WTC11 (cell line): ENCODE results near the gene CNTNAP5.

ENCODE experiments used
- CTCF ChIP-seq: fragments of 200-600 bp; IDR thresholded peaks from 2 replicates; pipeline ENCODE4 v1.8.0; 2022; ENCODE audit warnings: antibody characterized with exemption
- NFE2L1 ChIP-seq: sonication (generic); formaldehyde crosslinking; IDR thresholded peaks from 2 replicates; pipeline ENCODE4 v1.8.1; 2023; ENCODE audit warnings: missing genetic modification reagents
- SP1 ChIP-seq: sonication (generic); formaldehyde crosslinking; conservative IDR thresholded peaks from 2 replicates; pipeline ENCODE4 v1.8.1; 2022; ENCODE audit warnings: missing genetic modification reagents
- ZNF671 ChIP-seq: fragments of 250-450 bp; sonication (Bioruptor Pico); IDR thresholded peaks from 2 replicates; pipeline ENCODE4 v1.8.0; 2021; ENCODE audit warnings: mild to moderate bottlenecking
- TF ChIP-seq, protein P1 (sequence below): sonication (generic); formaldehyde crosslinking; IDR thresholded peaks from 2 replicates; pipeline ENCODE4 v1.8.1; 2023; ENCODE audit warnings: mild to moderate bottlenecking, missing genetic modification reagents, moderate library complexity

GRCh38 chr2:124884315-124884714 lies 859.2 kb downstream of the CNTNAP5 start:
- TF ChIP-seq SP1 (CRISPR knock-in tag) (no peak), CTCF (no peak), ZNF671 (no peak), NFE2L1 (CRISPR knock-in tag) (no peak)
- TF ChIP-seq, protein P1, sequence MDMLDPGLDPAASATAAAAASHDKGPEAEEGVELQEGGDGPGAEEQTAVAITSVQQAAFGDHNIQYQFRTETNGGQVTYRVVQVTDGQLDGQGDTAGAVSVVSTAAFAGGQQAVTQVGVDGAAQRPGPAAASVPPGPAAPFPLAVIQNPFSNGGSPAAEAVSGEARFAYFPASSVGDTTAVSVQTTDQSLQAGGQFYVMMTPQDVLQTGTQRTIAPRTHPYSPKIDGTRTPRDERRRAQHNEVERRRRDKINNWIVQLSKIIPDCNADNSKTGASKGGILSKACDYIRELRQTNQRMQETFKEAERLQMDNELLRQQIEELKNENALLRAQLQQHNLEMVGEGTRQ (CRISPR knock-in tag) = no peak
